OCI-LY3 (cell line): ENCODE data around the gene JAML.

Experiments used
- H2AFZ ChIP-seq: fragments of 200-600, 300-600 bp; shearing (Covaris generic); 2 replicates; pipeline ENCODE4 v1.6.0; 2014; ENCODE audit warnings: antibody characterized with exemption, low read depth, low read length
- H3K27ac ChIP-seq: fragments of 200-600, 300-600 bp; sonication (generic); 2 replicates; pipeline ENCODE4 v1.5.1; 2014; ENCODE audit warnings: mild to moderate bottlenecking, low read length, moderate library complexity, mixed read lengths
- H3K27me3 ChIP-seq: fragments of 200-600, 300-600 bp; sonication (generic); 2 replicates; pipeline ENCODE4 v1.6.1; 2014; ENCODE audit warnings: low read depth, low read length, mixed read lengths
- H3K36me3 ChIP-seq: fragments of 200-600, 300-600 bp; sonication (generic); replicated peaks from 2 replicates; pipeline ENCODE3; 2014; ENCODE audit warnings: low read depth, low read length, mixed read lengths
- H3K4me1 ChIP-seq: fragments of 300-600, 200-600 bp; sonication (generic); 2 replicates; pipeline ENCODE4 v1.6.1; 2014; ENCODE audit warnings: low read length, mixed read lengths
- H3K4me2 ChIP-seq: fragments of 200-600, 300-600 bp; sonication (generic); 2 replicates; pipeline ENCODE4 v1.6.1; 2014; ENCODE audit warnings: low read length, mixed read lengths
- H3K4me3 ChIP-seq: fragments of 300-600, 200-600 bp; sonication (generic); 2 replicates; pipeline ENCODE4 v1.5.1; 2014; ENCODE audit warnings: antibody characterized with exemption, mild to moderate bottlenecking, low read length, moderate library complexity
- H3K79me2 ChIP-seq: fragments of 300-600, 200-600 bp; shearing (Covaris generic); 2 replicates; pipeline ENCODE4 v1.6.1; 2014; ENCODE audit warnings: mild to moderate bottlenecking, low read length, mixed read lengths
- H3K9ac ChIP-seq: fragments of 300-600, 200-600 bp; shearing (Covaris generic); 2 replicates; pipeline ENCODE4 v1.6.0; 2014; ENCODE audit warnings: mild to moderate bottlenecking, low read length, moderate library complexity
- H3K9me3 ChIP-seq: fragments of 200-600, 300-600 bp; shearing (Covaris generic); 2 replicates; pipeline ENCODE4 v1.6.1; 2014; ENCODE audit warnings: low read length, mixed read lengths; ENCODE audit not compliant: insufficient read depth
- H4K20me1 ChIP-seq: fragments of 200-600, 300-600 bp; sonication (generic); 2 replicates; pipeline ENCODE4 v1.6.1; 2016; ENCODE audit warnings: low read length, mixed read lengths; ENCODE audit not compliant: insufficient read depth
- CTCF ChIP-seq: fragments of 200-600, 300-600 bp; sonication (generic); IDR thresholded peaks from 2 replicates; pipeline ENCODE4 v1.5.1; 2014; ENCODE audit warnings: antibody characterized with exemption, low read length, low read depth
- EZH2phosphoT487 ChIP-seq: fragments of 200-600 bp; shearing (Covaris generic); IDR thresholded peaks from 2 replicates; pipeline ENCODE4 v1.6.1; 2018; ENCODE audit warnings: antibody characterized with exemption, mixed run types, low read depth

JAML gene

DNA sequence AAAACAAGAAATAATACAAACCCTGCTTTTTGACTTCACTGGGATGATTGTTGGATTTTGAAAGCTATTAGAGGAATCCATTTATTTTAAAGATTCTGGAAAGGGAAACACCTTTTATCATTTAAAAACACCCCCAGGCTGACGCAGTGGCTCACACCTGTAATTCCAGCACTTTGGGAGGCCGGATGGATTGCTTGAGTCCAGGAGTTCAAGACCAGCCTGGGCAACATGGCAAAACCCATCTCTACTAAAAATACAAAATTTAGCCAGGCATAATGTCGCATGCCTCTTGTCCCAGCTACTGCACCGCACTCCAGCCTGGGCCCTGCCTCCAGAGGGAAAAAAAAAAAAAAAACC is 48.1 kb downstream of the JAML start:
- no peaks in the 10 kb centered on the region for H3K27me3 ChIP-seq
- H3K4me1 ChIP-seq: peaks cover 28% of the 10 kb centered on the region
- TF ChIP-seq EZH2phosphoT487: no peak
- no peak for TF ChIP-seq CTCF
- H2AFZ ChIP-seq: peak overlapping the region; percentile 99
- H3K36me3 ChIP-seq: no peaks in the 10 kb centered on the region
- no peaks in the 10 kb centered on the region for H4K20me1 ChIP-seq
- H3K79me2 ChIP-seq: no peaks in the 10 kb centered on the region
- peak overlapping the region; percentile 78 for H3K4me3 ChIP-seq
- H3K27ac ChIP-seq: no peak overlapping the region
- peak overlapping the region; percentile 96 for H3K4me2 ChIP-seq
- no peaks in the 10 kb centered on the region for H3K9me3 ChIP-seq
- 0 out of 2 replicates have a peak overlapping the region, but pooled peaks have one; percentile 48 for H3K9ac ChIP-seq

- peak within 1 kb of the TSS; percentile 99 for H2AFZ ChIP-seq
- peak within 1 kb of the TSS; percentile 78 for H3K4me3 ChIP-seq
These were observed 48.6 kb downstream of the JAML start, which contains the start of gene SCN2B for GRCh38 chr11:118175993-118176777. SCN2B (minus strand) TSS chr11:118176639; CDS start chr11:118176431, 208 bp downstream.

DNA sequence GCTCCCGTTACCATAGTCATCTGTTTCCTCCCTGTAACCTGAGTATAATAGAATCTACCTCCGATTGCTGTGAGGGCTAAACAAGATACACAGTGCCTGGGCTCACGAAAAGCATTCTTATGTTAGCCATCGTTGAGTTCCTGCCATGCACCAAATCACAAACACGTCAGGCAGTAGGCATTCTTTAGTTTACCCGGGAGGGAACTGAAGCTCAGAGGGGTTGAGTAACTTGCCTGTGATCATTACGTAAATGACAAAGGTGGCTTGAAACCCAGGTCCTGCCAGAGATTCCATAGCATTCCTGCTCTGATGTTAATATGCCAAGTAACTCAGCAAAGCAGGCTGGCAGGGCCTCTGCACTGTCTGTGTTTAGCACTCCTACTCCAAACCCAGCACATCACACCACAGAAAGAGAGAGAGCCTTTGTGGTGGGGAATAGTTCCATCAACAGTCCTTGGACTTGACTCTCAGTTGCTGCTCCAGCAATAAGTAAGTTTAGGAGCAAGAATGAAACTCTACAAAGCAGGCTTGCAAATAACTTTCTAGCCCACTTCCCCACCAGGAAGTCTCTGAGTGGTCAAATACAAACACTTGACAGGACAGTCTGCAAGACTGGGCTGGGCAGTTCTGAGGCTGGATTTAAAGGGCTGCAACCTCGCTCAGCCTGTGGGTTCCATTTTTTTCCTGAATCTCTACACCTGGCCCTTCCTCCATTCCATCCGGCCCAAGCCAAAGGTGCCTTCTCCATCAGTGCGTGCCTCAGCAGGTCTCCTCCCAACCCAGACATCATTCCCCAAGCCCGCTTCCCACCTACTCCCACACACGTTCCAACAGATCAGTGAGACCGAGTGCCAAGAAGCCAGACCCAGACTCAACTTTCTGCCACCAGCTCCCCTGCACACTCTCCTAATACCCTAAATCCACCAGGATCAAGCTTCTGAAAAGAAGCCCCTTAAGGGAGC is 49.5 kb downstream of the JAML start:
- H3K4me3 ChIP-seq: peak overlapping the region; percentile 78; the same call in 1 of the 2 replicates
- H3K79me2 ChIP-seq: no peaks in the 10 kb centered on the region
- H3K9me3 ChIP-seq: no peaks in the 10 kb centered on the region
- H3K36me3 ChIP-seq: no peaks in the 10 kb centered on the region
- no peaks in the 10 kb centered on the region for H4K20me1 ChIP-seq
- no peak overlapping the region for H2AFZ ChIP-seq
- no peak for TF ChIP-seq EZH2phosphoT487
- TF ChIP-seq CTCF: no peak
- H3K9ac ChIP-seq: 0 out of 2 replicates have a peak overlapping the region, but pooled peaks have one; percentile 48
- peaks cover 30% of the 10 kb centered on the region for H3K4me1 ChIP-seq
- no peak overlapping the region for H3K27ac ChIP-seq
- H3K4me2 ChIP-seq: peak overlapping the region; percentile 96
- H3K27me3 ChIP-seq: no peaks in the 10 kb centered on the region

More at GRCh38 chr11:118175993-118176777, 48.6 kb downstream of the JAML start, which contains the start of gene SCN2B:
- no peak for TF ChIP-seq CTCF
- no peak for TF ChIP-seq EZH2phosphoT487
- H3K27ac ChIP-seq: no peak within 1 kb of the TSS
- H3K36me3 ChIP-seq: no peaks in the 10 kb centered on the region
- H4K20me1 ChIP-seq: no peaks in the 10 kb centered on the region
- peak within 1 kb of the TSS; percentile 96 for H3K4me2 ChIP-seq
- H3K27me3 ChIP-seq: no peaks in the 10 kb centered on the region
- H3K9me3 ChIP-seq: no peaks in the 10 kb centered on the region
- no peaks in the 10 kb centered on the region for H3K79me2 ChIP-seq
- H3K9ac ChIP-seq: peak within 1 kb of the TSS; percentile 48
- H3K4me1 ChIP-seq: peaks cover 33% of the 10 kb centered on the region
